ENCODE data around the gene UBP1. TPM values are rescaled to one million over a fixed set of nuclear protein-coding genes. Genes with fewer than 3 reads are reported as not detected.
A peak's percentile ranks its signal among the peaks of the same experiment; 100 is the strongest.

Gene UBP1
- total and polyA plus RNA-seq, 9 of the 15 experiments (the other 6 are each of a cell fraction or from before 2014, with no cell fraction given): 13.6 to 143 (median 79.6) TPM

DNA sequence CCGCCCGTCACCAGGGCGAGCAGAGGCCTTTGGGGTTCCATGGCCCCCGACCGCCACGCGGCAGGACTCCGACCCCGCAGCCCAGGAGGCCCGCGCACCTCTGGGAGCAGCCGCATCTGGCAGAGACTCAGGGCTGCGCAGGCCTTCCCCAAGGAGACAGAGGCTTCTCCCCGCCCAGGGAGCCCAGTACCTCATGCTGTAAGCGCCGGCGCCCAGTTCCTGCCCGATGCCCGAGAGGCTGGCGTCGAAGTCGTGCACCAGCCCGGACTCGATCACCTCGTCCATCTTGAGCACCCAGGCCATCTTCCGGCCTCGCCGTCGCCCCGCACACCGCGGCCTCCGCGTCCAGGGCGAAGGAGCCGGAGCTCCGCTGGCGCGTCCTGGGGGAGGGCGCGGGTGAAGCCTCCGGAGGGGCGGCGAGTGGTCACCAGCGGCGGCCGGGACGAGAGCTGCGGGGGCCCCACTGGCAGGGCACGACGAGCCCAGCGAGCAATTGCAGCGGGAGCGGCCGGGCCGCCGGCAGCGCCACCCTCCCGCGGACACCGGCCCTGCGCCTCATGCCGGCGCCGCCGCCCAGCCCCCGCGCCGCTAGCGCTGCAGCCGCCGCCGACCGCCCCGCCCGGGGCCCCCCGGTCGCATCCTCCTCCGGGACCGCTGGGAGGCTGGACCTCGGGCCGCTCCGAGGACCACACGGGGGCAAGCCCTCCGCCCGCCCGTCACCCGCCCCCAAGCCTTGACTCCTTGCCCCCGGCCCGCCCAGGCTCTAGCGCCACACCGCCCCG, 468 bp downstream of the UBP1 start (continued):
- TF ChIP-seq FOXA1 (IDR thresholded peaks at IDR 0.05; ENCODE audit: borderline replicate concordance) (no peak), GTF2E2 (tag; IDR thresholded peaks at IDR 0.05) (no peak), RCOR1 (IDR thresholded peaks at IDR 0.05; ENCODE audit: borderline replicate concordance in 1 of 2, low read depth in 2 of 2, low read length in 2 of 2) (no peak), GATAD2A (IDR thresholded peaks at IDR 0.05) (no peak), SETDB1 (IDR thresholded peaks at IDR 0.05; ENCODE audit: low read length) (no peak), YY1 (IDR thresholded peaks at IDR 0.05; ENCODE audit: borderline replicate concordance in 1 of 3, control insufficient read depth in 1 of 3, extremely low read depth in 1 of 3, insufficient read depth in 3 of 3, insufficient read length in 1 of 3, insufficient replicate concordance in 2 of 3, low read depth in 1 of 3, low read length in 2 of 3) (peak in 2 of 3 experiments; percentile 38 to 79), GTF3C2 (IDR thresholded peaks at IDR 0.05; ENCODE audit: borderline replicate concordance, extremely low read depth, insufficient read length) (no peak), ZNF436 (CRISPR knock-in tag; IDR thresholded peaks at IDR 0.05) (no peak), SMARCA4 (IDR thresholded peaks at IDR 0.05) (no peak), ARNT (IDR thresholded peaks at IDR 0.05) (no peak), NCOA2 (IDR thresholded peaks at IDR 0.05; ENCODE audit: partially characterized antibody in 2 of 2) (no peak), ZEB2 (IDR thresholded peaks at IDR 0.05) (no peak), GTF2A2 (tag; IDR thresholded peaks at IDR 0.05) (no peak), MEF2D (tag; conservative IDR thresholded peaks at IDR 0.05; ENCODE audit: low read depth) (no peak), ZNF644 (tag; IDR thresholded peaks at IDR 0.05; ENCODE audit: low read depth) (no peak; the same call in 1 of the 2 replicates), RAD21 (CRISPR knock-in tag; conservative IDR thresholded peaks at IDR 0.05 in 1 of 2, IDR thresholded peaks at IDR 0.05 in 1 of 2) (peak in 1 of 2 experiments; percentile 33; a peak in 2 of 4 replicates), MIER1 (IDR thresholded peaks at IDR 0.05; ENCODE audit: low read depth) (no peak), PCBP1 (IDR thresholded peaks at IDR 0.05; ENCODE audit: low read depth, low read length, poor library complexity, severe bottlenecking) (no peak), E2F4 (CRISPR knock-in tag; IDR thresholded peaks at IDR 0.05; ENCODE audit: low read depth) (no peak), NR2C2 (CRISPR knock-in tag; IDR thresholded peaks at IDR 0.05) (no peak), NR2C2 (tag; IDR thresholded peaks at IDR 0.05) (no peak), HMG20B (CRISPR knock-in tag; IDR thresholded peaks at IDR 0.05) (no peak)
- TF ChIP-seq, protein P1, sequence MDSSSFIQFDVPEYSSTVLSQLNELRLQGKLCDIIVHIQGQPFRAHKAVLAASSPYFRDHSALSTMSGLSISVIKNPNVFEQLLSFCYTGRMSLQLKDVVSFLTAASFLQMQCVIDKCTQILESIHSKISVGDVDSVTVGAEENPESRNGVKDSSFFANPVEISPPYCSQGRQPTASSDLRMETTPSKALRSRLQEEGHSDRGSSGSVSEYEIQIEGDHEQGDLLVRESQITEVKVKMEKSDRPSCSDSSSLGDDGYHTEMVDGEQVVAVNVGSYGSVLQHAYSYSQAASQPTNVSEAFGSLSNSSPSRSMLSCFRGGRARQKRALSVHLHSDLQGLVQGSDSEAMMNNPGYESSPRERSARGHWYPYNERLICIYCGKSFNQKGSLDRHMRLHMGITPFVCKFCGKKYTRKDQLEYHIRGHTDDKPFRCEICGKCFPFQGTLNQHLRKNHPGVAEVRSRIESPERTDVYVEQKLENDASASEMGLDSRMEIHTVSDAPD (CRISPR knock-in tag; IDR thresholded peaks at IDR 0.05): no peak
